ENCODE data around the gene HES3.

The HES3 gene

GRCh38 chr1:6246497-6247467 lies 2.8 kb downstream of the HES3 start:
- DNase-seq (ENCODE audit: low read depth) = peak; percentile 68

DNA sequence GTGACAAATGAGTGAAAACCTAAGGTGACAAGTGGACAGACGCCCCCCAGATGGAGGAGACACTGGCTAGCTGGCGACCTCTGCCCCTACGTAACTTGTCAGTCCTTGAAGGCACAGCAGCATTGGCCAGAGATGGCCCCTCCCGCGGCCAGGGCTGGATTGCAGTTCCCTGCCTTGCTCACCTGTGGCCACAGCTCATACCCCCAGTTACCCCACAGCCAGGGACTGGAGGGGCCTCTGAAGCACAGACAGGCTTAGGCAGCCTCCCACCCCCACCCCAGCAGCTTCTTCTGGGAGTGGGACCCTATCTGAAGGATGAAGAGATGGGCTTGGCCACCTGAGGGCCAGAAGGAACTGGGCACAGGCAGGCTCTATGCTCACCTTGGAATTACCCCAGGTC lies 3.7 kb downstream of the HES3 start:
- DNase-seq (ENCODE audit: low read depth) = no peak

GRCh38 chr1:6248161-6248776 lies 4.3 kb downstream of the HES3 start:
- no peak for DNase-seq (ENCODE audit: low read depth)

GRCh38 chr1:6248932-6249738 lies 5.2 kb downstream of the HES3 start:
- no peak for DNase-seq (ENCODE audit: low read depth)

GRCh38 chr1:6249739-6250689 lies 6.0 kb downstream of the HES3 start:
- DNase-seq (ENCODE audit: low read depth) = no peak

GRCh38 chr1:6251233-6251632 lies 7.3 kb downstream of the HES3 start:
- no peak for DNase-seq (ENCODE audit: low read depth)

- no peak for DNase-seq (ENCODE audit: low read depth)
Observed at GRCh38 chr1:6251681-6252373, 7.8 kb downstream of the HES3 start.

GRCh38 chr1:6252374-6252710 lies 8.4 kb downstream of the HES3 start:
- no peak for DNase-seq (ENCODE audit: low read depth)

- DNase-seq (ENCODE audit: low read depth) = no peak
Observed at GRCh38 chr1:6253380-6253779, 9.4 kb downstream of the HES3 start.

- no peak for DNase-seq (ENCODE audit: low read depth)
Observed at GRCh38 chr1:6254691-6255090, 10.7 kb downstream of the HES3 start.

GRCh38 chr1:6256645-6257044 lies 12.7 kb downstream of the HES3 start:
- DNase-seq (ENCODE audit: low read depth) = no peak

DNA sequence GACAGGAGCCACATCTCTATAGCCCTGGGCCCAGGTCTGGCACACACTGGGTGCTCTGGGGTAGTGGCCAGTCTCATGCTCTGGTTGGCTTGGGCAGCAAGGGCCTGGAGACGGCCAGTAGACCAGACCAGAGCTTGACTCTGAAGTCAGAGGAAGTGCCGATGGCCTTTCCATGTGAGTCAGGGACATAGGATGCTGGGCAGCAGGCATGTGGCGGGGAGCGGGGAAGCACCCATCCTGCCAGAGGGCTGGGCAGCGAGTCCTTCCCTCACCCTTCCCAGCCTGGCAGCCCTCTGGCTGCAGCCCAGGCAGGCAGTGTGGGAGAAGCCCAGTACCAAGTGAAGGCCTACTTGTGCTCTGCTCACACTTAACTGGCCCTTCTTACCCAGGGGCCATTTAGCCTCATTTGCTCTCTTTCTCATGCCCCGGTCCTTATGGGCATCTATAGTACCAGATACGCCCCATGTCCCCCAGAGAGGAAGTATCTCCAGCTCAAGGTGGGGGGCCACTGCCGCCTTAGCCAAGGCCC lies 13.6 kb downstream of the HES3 start:
- DNase-seq (ENCODE audit: low read depth) = no peak

DNA sequence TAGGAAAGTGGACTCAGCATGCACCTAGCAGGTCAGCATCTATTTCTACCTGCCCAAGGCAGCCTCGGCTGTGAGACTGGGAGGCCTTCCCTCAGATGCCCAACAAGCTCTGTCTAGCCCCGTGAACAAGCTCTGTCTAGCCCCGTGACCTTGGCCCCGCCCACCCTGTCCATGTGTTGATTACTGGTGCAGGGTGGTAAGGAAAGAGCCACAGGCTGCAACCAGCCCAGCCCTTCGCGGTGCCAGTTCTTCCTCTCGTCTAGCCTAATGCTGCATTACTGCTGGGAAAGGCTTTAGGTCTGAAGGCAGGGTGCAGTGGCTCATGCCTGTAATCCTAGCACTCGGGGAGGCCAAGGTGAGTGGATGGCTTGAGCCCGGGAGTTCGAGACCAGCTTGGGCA lies 14.7 kb downstream of the HES3 start:
- no peak for DNase-seq (ENCODE audit: low read depth)

GRCh38 chr1:6259491-6260362 lies 15.7 kb downstream of the HES3 start:
- DNase-seq (ENCODE audit: low read depth) = peak; percentile 56

DNA sequence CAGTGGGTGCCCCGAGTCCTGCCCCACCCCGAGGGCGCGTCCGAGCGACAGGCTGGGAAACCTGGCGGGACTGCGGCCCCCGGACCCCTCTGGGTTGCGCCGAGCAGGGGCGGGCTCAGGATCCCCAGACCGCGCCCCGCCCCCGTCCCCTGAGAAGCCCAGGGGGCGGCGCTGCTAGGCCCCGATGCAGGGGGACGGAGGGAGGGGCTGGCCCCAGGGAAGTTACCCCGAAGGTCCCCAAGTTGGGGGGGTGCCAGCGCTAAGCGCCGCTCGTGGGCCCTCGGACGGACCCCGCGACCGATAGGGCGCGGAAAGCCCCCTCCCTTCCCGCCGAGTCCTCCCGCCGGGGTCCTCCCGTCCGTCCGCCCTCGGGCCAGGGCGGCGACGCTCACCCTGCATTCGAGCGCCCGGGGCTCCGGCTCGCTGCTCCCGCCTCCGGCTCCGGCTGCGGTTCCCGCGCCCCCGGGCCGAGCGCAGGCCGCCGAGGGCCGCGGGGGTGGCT lies 16.5 kb downstream of the HES3 start:
- no peak for DNase-seq (ENCODE audit: low read depth)

DNA sequence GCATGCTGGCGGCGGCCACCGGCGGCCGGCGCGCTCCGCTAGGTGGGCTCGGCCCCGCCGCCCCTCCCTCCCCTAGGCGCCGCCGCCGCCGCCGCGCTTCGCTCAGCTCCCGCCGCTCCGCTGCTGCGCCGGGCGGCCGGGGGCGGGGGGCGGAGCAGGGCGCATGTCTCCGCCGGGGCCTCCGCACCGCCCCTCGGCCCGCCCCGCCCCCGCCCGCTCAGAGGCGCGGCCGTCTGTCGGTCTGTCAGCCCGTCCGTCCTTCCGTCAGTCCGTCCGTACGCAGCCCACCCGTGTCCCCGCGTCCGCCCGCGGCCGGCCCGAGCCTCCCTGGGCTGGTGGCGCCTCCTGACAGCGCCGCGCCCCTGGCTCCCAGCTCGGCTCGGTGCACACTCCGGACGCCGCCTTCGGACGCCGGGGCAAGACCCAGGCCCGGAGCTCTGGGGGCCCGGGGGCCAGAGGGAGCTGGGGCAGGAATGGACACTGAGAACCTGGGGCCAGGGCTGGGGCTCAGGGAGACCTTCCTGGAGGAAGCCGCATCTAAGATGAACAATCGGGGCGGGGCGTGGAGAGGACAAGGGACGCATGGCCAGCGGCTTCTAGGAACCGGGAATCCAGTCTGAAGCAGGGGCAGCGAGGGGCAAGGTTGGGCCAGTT lies 17.1 kb downstream of the HES3 start, which contains the start of gene GPR153:
GPR153 (minus strand) TSS at position 138 of the 654 bp plus-strand sequence. CDS start 6,193 bp downstream, outside the sequence.
- no peak for DNase-seq (ENCODE audit: low read depth)

- DNase-seq (ENCODE audit: low read depth) = no peak
Observed at GRCh38 chr1:6261615-6261995, 17.6 kb downstream of the HES3 start.

- DNase-seq (ENCODE audit: low read depth) = no peak
Observed at GRCh38 chr1:6262555-6263420, 18.8 kb downstream of the HES3 start.
